Inflammatory macrophage treated with lipopolysaccharide for 1 hour (primary cell): ENCODE data around the gene INO80C.
A peak's percentile ranks its signal among the peaks of the same experiment; 100 is the strongest.
"Not testable (repeated sequence)": the region's sequence is repeated elsewhere in the genome, so short reads cannot be mapped to it uniquely, and the experiment has no call there.

Source experiments
- DNase-seq, 2 donors: peaks; one replicate each; pipeline ENCODE4 v3.0.0-alpha.2; 2020 to 2022

The INO80C gene

DNA sequence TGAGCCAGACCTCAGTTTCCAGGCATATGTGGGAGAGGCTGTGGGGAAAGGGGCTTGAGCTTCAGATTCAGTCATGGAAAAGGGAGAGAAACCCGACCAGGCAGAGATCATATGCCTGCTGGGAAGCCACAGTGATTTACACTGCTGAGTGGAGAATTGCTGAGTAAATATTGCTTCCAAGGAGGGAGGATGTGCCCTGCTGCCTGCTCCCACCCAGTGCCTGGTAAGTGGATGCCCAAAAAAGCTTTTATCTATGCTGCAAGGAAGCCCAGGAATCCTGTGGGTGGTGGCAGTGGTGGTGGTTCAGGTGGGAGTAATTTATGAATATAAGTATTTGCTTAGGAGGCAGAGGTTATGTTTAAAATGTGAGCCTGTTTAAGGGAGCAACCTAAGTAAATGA is 39.5 kb downstream of the INO80C start:
- no peak for DNase-seq

DNA sequence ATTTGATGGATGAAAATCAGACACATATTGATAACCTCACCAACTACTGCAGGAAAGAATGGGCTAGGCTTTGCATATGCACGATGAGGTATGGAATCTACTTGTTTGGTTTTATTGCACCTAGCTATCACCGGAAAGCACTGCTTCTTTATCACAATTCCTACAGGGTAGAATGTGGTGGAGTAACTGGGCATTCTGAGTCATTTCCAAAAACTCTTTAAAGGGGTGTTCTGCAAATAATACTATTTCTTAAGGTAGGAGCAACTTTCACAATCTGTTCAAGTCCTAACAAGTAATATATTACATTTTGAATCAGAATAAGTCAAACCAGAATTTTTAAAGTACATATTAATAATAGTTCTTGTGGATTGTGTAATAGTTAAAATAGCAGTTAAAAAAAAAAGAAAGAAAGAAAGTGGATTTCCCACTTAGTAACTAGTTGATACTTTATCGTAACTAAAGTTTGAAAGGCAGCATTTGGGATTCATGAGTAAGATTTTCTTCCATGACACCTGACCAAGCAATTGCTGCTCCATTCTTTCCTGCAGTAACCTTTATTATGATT is 40.5 kb downstream of the INO80C start:
- no peak for DNase-seq

DNA sequence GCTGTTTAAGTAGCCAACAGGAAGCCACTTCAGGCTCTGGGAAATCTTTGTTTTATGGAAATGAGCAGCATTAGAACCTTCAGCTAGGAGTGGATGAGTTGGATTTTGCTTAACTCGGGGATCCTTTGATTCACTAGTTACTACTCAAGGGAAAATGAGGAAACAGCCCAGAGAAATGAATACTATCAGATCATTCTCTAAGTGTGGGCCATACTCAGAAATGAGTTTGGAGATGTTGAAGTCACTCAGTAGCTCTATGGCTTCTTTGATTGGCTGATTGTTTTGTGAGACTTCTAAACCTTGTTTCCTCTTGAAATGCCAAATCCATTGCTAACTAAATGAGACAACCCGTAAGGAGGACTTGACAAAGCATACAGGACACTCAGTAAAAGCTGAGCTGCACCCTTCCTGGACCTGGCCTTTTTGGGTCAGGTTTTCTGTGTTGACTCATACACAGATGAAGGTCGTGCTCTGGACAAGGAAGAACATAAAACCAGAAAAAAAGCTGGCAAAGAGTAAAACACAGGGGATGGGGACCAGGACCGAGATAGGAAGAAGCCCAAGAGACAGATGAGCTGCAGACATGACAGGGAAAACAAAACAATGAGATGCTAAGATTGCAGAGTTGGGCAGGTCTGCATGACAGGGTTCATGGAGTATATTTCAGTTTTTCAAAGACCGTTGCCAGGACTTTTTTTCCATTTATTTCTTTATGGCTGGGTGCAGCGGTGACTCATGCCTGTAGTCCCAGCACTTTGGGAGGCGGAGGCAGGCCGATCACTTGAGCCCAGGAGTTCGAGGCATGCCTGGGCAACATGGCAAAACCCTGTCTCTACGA is 41.6 kb downstream of the INO80C start:
- no peak for DNase-seq

DNA sequence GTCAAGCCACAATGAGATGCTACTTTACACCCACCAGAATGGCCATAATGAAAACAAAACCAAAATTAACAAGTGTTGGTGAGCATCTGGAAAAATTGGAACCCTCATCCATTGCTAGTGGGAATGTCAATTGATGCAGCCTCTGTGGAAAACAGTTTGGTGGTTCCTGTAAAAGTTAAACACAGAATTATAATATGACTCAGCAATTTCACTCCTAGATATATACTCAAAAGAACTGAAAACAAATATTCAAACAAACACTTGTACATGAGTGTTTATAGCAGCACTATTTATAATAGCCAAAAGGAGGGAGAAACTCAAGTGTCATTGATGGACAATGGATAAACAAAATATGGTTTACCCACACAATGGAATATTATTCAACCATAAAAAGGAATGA is 43.0 kb downstream of the INO80C start:
- DNase-seq, result no peak

DNA sequence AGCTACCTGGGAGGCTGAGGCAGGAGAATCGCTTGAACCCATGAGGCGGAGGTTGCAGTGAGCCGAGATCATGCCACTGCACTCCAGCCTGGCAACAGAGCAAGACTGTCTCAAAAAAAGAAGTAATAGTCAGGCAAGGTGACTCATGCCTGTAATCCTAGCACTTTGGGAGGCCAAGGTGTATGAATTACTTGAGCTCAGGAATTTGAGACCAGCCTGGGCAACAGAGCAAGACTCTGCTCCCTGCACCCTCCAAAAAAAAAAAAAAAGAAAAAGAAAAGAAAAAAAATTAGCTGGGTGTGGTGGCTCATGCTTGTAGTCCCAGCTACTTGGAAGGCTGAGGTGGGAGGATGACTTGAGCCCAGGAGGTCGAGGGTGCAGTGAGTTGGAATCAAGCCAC is 44.7 kb downstream of the INO80C start:
- not testable (repeated sequence) for DNase-seq

DNA sequence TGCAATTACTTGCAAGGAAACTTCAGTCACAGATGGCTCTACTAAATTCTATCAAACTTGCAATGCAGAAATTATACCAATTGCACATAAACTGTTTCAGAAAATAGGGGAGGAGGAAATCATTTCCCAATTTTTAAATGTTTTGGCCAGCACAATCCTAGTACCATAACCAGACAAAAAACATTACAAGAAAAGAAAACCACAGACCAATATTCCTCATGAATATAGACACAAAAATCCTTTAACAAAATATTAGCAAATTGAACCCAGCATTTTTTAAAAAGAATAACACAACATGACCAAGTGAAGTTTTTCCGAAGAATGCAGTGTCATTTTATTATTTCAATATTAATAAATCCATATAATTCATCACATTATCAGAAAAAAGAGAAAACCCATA is 45.8 kb downstream of the INO80C start:
- no peak for DNase-seq

DNA sequence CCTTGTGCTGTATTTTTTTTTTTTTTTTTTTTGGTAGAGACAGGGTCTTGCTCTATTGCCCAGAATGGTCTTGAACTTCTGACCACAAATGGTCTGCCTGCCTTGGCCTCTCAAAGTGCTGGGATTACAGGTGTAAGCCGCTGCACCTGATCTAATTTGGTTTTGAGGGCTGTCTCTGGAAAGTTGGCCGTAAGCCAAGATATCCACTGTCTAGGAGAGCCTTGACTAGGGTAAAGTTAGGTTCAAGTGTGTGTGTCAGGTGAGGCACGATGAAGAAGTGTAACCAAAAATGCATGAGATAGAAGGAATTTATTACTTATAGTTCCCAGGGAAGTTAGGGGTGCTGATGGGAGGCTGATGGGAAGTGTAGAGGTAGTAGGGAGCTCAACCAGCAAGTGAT is 46.7 kb downstream of the INO80C start:
- DNase-seq, result no peak

DNA sequence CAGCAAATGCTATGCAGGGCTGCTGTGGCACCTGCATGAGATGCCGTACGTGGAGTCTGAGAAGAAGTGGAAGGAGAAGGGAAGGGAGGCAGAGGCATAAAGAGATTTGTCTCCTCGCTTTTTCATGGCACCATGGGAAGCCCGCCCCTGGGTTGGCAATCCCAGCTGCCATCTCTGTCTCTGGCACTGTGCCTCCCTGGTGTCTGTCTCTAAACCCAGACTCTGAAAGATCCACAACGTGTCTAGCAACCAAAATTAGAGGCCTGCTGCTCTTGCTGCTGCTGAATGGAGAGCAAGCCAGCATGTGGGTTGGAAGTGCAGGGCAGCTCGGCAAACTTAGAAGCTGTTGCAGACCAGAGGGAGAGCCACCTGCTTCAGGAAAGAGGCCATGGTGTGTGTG is 53.1 kb downstream of the INO80C start:
- DNase-seq, result no peak

DNA sequence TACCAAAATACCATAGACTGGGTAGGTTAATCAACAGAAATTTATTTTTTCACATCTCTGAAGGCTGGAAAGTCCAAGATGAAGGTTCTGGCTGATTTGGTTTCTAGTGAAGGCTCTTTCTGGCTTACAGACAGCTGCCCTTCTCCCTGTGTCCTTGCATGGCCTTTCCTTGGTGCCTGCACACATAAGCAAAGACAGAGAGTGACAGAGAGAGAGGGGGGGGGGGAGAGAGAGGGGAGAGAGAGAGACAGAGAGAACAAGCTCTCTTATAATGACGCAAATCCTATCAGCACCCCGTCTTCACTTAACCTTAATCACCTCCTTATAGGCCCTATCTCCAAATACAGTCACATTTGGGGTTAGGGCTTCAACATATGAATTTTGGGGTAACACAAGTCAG is 53.9 kb downstream of the INO80C start:
- DNase-seq, result no peak

DNA sequence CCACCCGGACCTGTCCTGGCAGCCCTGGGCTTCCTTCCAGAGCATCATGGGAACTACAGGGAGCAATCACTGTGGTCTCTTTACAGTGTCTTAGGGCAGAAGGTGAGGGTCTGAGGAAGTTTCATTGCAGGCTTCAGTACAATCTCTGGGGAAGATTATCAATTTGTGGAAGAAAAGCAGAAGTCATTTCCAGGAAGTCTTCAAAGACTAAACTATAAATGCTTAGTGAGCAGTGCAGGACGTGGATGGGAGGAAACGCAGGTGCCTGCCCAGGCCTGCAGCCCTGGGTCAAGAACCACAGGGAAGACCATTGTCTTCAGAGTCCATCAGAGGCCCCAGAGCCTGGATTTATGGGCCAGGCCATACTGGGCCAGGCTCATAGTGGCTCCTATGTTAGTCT is 54.3 kb downstream of the INO80C start:
- no peak for DNase-seq

DNA sequence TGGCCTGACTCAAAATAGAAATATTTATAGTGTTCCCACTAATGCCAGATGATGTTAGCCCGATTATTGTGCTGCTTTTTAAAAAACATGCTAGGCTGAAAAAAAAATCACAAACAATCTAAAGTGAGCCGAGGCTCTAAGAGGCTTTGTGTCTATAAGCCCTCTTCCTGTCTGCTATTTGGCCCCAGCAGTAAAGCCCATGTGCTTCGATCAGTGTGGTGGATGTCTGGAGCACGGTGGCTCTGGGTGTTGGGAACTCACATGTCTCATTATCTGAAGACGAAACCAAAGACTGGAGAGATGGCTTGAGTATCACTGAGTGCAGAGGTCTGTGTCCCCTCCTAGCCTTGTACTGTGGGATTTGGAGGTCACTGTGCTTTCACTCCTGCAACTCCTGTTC is 55.1 kb downstream of the INO80C start:
- no peak for DNase-seq

DNA sequence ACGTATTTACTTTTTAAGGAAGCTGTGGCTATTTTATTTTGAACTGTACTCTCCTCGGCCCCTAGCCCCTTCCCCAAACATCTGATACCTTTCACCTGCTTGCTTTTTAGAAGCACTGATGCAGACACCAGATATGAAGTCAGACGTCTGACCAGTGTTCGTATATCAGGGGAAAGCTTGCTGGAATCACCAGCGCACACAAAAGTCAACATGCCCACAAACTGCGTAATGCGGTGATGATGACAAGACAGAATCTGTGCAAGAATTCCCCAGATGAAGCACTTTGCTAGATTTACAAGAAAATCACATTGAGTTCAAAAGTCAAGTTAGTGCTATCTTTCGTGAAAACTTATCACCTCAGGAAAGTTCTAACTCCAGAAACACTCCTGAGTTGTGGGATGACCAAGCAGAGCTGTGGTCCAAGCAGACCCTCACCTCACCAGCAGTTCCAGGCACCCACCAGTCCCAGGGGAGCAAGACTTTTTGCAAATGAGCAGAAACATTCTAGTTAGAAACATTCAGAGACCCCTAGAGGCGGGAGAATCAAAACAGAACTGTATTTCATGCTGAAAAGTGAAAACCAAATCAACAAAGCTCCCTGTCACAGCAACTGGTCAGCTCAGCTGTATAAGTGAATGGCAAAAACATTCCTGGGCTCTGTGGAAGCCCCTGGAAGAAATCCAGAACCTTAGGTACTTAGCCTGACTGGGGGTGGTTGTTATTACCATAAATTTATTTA is 55.7 kb downstream of the INO80C start:
- DNase-seq, result no peak

DNA sequence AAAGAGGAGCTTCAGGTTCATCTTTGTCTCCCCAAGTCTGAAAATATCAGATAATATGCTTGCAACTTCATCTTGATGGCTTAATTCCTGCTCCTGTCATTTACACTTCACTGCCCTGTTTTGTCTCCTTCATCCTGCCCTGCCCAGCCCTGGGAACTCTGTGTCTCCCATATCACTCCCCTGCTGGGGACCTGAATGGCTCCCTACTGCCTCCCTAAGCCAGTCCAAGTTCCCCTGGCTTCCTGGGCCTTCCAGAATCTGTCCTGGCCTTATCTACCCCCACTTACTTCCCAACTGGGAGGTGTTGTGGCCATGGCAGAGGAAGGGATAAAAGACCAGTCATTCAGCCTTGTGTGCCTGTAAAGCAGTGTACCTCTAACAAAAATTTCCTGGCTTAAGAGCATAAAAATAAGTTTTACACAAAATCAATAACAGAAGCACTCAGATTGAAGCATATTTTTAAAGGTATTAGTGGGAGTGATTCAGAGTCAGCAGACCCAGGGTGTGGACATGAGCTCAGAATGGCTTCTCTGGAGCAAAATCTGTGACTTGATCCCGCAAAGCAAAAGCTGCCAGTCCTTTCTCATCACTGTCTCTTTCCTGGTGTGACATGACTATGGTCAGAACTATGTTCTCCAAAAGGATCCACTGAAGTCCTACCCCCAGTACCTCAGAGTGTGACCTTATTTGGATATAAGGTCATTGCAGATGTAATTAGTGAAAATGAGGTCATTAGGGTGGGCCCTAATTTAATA is 59.1 kb downstream of the INO80C start:
- no peak for DNase-seq

DNA sequence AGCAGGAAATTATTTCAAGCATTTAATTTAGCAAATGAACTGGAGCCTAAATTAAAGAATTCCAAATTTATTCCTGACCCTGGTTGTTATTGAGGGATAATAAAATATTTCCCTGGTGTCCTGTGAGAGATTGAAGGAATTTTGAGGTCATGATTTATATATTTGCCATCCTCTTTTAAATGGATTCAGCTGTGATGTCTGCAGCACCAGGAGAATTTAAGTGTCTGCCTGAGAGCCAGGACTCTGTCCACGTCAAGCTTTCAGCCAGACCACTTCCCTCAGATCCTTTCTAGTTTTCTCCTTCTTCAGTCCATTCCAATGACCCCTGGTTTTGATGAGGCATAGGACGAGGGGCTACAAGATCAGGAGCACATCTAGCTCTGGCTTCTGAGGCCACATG is 59.9 kb downstream of the INO80C start:
- DNase-seq, result no peak

DNA sequence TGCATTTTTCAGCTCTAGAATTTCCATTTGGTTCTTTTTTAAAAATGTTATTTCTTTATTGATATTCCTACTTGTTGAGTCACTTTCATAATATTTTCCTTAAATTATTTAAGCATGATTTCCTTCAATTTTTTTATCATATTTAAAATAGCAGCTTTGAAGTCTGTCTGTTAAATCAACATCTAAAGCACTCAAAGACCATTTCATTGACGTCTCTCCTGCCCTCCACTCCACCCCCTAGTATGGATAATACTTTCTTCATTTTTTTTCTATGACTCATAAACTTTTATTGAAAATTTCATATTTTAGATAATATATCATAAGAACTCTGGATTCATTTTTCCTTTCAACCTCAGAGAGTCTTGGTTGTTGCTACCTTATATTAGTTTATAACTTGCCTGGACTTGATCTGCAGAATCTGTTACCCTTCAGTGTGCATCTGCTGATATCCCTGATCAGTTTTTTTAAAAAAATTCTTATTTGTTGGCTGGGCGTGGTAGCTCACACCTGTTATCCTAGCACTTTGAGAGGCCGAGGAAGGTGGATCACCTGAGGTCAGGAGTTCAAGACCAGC is 61.6 kb downstream of the INO80C start:
- no peak for DNase-seq

DNA sequence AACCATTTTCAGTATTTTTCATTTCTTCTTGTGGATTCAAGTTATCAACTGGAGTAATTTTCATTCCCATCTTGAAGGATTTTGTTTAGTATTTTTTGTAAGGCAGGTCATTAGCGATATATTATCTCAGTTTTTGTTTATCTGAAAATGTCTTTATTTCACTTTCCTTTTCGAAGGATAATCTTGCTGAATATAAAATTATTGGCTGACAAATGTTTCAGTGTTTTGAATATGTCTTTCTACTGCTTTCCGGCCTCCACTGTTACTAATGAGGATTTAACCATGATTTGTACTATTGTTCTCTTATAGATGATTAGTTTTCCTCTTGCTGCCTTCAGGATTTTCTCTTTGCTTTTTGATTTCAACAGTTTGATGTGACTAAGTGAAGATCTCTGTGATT is 62.4 kb downstream of the INO80C start:
- no peak for DNase-seq

DNA sequence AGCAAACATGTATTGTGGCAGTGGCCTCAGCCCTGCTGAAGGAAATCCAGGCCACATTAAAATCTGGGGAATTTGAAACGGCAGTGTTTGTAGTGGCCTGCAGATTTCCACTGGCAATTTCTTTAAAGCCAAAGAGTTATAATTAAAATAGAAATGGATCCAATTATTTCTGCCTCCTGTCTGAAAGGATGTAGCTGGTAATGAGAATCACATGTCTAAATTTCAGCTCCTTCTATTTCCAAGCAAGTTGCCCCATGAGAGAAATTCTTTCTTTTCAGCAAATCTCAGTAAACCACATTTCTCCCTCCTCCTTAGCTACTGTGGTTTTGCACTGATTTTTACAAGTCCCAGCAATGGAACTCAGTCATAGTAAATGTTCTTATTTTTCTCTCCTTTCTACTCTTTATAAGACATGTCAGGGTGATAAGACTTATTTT is 65.2 kb downstream of the INO80C start:
- no peak for DNase-seq

DNA sequence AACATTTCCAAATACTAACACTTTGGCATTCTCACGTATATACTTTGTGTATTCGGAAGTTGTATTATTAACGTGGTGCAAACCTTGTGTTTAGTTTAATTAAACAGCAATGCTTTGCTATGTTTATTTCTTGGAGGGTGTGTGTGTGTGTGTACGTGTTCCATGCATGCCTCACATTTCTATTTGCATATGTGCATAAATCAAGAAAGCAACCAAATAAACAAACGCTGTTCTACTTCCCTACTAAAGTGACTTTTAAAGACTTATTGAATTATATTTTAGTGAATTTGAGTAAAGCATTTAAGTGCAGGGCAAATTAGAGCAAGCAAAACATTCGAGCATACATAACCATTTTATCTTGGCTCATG is 66.4 kb downstream of the INO80C start:
- DNase-seq, result no peak

DNA sequence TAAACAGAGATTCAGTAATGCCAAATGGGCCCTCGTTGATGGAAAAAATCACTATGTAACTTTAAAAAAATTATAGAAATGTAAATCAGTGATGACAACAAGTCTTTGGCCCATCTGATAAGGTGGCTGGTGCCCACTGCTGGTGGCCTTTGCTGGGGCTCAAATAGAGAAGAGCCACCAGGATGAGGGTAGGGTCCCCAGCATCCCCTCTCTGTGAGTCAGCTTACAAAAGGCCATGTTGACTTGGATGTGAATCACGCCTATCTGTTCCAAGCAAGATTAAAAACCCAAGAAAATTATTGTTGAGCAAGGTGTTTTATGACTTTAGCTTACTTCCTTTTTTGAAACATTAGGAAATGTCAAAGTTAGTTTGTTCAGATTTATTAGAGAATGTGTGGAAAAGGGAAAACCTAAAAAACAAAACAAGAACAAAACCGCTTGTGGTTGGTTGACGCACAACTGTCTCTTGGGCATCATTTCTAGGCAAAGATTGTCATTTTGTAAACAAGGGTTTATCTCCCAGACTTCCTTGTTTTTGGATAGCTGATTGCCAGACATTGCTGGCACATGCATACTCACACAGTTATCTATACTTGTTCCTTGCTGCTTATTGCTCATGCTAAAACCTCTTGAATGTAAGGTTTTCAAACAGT is 66.9 kb downstream of the INO80C start:
- peak; percentile 42 to 44 for DNase-seq

DNA sequence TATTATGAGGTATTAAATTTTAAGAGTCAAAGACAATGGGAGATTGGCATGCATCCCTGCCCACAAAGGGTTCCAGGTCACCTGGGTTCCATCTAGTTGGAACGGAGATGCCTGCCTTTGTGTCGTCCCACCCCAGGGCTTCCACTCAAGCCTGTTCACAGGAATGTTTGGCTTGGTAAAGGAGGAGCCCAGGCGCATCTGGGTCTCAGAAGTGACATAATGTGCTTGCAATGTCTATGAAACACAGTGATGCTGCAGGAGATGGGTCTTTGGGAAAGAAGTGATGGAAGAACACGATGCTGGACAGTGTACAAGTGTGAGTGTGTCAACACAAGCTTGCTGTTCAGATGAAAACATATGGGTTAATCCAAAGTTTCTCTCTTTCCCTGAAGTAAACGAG is 71.0 kb downstream of the INO80C start:
- DNase-seq, result no peak

DNA sequence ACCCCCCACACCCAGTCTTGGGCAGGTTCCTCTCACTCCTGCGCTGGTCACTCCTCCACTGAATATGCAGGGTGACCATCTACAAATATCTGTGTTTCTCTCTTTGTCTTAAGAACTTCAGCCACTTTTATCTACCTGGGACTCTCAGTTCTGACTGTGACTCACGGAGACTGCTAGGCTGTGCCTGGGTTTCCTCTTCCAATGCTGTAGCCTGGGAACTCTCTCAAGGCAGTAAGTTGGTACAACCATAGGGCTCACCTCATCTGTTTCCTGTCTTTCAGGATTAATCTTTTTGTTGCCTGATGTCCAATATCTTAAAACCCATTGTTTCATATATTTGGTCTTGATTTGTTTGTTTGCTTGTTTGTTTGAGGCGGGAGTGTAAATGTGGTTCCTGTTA is 73.4 kb downstream of the INO80C start:
- DNase-seq, result no peak

DNA sequence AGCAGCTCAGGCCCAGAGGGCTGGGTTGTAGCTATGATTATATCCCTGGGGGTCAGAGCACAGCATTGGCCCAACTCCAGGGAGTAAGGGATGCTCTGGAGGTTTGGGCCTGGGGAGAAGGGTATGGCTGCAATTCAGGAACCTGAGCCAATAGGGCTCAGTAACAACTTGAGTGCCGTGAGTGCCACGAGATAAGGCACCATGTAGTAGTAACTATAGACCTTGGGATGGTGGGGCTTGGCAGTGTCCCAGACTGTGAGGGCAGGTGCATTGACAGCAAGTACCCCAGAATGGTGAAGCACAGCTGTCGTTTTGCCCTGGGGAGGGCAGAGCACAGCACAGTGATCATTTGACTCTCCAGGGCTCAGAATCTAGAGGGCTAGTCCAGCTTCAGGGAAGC is 75.5 kb downstream of the INO80C start:
- no peak for DNase-seq

DNA sequence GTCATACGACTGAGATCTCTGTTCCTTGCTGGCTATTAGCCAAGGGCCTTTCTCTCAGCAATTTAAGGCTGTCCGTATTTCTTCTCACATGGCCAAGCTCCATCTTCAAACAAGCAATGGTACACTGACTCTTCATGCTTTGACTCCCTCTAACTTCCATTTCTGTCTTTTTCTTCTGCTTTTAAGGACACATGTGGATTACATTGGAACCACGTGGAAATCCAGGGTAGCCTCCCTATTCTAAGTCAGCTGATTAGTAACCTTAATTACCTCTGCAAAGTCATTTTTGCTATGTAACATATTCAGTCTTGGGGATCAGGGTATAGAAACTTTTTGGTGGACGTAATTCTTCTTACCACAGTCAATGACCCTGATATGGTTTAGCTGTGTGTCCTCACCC is 79.2 kb downstream of the INO80C start:
- DNase-seq, result no peak
